Tibial nerve (tissue), 4 donors: ENCODE measurements around the gene HOPX. TPM values are rescaled to one million over a fixed set of nuclear protein-coding genes. Genes with fewer than 3 reads are reported as not detected.
A peak's percentile ranks its signal among the peaks of the same experiment; 100 is the strongest.

ENCODE experiments used
- DNase-seq, 2 donors: peaks; one replicate each; pipeline ENCODE4 v3.0.0-alpha.2; 2019; ENCODE audit warnings: low spot score in 2 of 2
- H3K27ac ChIP-seq, 4 donors: fragments of 200-600 bp; sonication (generic) in 3 of 4; one replicate each; pipeline ENCODE4 v1.5.1; 2017 to 2019; ENCODE audit warnings: mild to moderate bottlenecking in 1 of 4
- H3K27me3 ChIP-seq, 2 donors: fragments of 200-600 bp; sonication (generic) in 1 of 2; one replicate each; pipeline versions ENCODE4 v1.5.1 to v1.6.0; 2017 to 2019
- H3K36me3 ChIP-seq, 3 donors: fragments of 200-600 bp; sonication (generic); one replicate each; pipeline ENCODE4 v1.5.1; 2018 to 2019
- H3K4me1 ChIP-seq, 4 donors: fragments of 200-600 bp; sonication (generic) in 3 of 4; one replicate each; pipeline ENCODE4 v1.5.1; 2017 to 2019
- H3K4me3 ChIP-seq, 4 donors: fragments of 200-600 bp; sonication (generic) in 3 of 4; one replicate each; pipeline ENCODE4 v1.5.1; 2017 to 2019; ENCODE audit warnings: mild to moderate bottlenecking in 1 of 4, moderate library complexity in 1 of 4
- H3K9me3 ChIP-seq, 4 donors: fragments of 200-600 bp; sonication (generic) in 3 of 4; one replicate each; pipeline ENCODE4 v1.5.1; 2017 to 2019
- CTCF ChIP-seq, 5 experiments: fragments of 200-600 bp in 3 of 5; fragments of 450-650 bp in 2 of 5; sonication (generic) in 3 of 5; IDR thresholded peaks; one replicate each; pipeline ENCODE4 v1.5.1; 2016 to 2019; ENCODE audit warnings: antibody characterized with exemption in 5 of 5, mild to moderate bottlenecking in 3 of 5, moderate library complexity in 2 of 5
- EP300 ChIP-seq, 2 donors: sonication (generic); formaldehyde crosslinking; IDR thresholded peaks; one replicate each; pipeline ENCODE4 v1.6.1; 2017; ENCODE audit warnings: antibody characterized with exemption in 2 of 2, mild to moderate bottlenecking in 1 of 2
- POLR2A ChIP-seq, 2 donors: fragments of 450-650 bp; IDR thresholded peaks; one replicate each; pipeline ENCODE4 v1.6.1; 2017; ENCODE audit warnings: antibody characterized with exemption in 2 of 2, mild to moderate bottlenecking in 2 of 2, moderate library complexity in 2 of 2
- WGBS, 2 donors: methylation state at CpG; one replicate each; pipeline ENCODE4 v1.1.5; 2018; 5-methylcytosine and 5-hydroxymethylcytosine counted together
- total RNA-seq, 4 donors: library from RNA; depleted of rRNA; stranded (reverse); fragments of >200 nt; gene quantifications; one replicate each; pipeline ENCODE4 v1.1.0, GENCODE V29; 2016

Gene HOPX
- total RNA-seq, 4 donors from 2014 or later: 0.63 to 2.7 (median 1.9) TPM

- DNase-seq: no peak
- Histone ChIP-seq H3K27me3 (peaks cover 0 to 58% of the 10 kb centered on the region in 2 donors), H3K9me3 (no peaks in the 10 kb centered on the region), H3K4me3 (peak overlapping the region; percentile 17 to 53 (median 36)), H3K36me3 (no peaks in the 10 kb centered on the region), H3K27ac (no peak overlapping the region), H3K4me1 (peaks cover 0 to 27% (median 5%) of the 10 kb centered on the region in 4 donors)
- 2 to 12% methylated on average over 17 to 19 of the region's 19 CpGs for WGBS, 2 donors
- TF ChIP-seq EP300 (IDR thresholded peaks at IDR 0.05) (no peak), CTCF (IDR thresholded peaks at IDR 0.05) (no peak), POLR2A (IDR thresholded peaks at IDR 0.05) (no peak)
Observed at GRCh38 chr4:56656346-56656643, 24.8 kb downstream of the HOPX start.

GRCh38 chr4:56655627-56656345 is 25.3 kb downstream of the HOPX start:
- no peak for DNase-seq
- Histone ChIP-seq H3K4me1 (peaks cover 0 to 27% (median 5%) of the 10 kb centered on the region in 4 donors), H3K4me3 (peak overlapping the region; percentile 28 to 53 (median 40)), H3K36me3 (no peaks in the 10 kb centered on the region), H3K9me3 (no peaks in the 10 kb centered on the region), H3K27me3 (peaks cover 0 to 58% of the 10 kb centered on the region in 2 donors), H3K27ac (no peak overlapping the region)
- 2% methylated on average over 21 to 24 of the region's 79 CpGs for WGBS, 2 donors
- TF ChIP-seq POLR2A (IDR thresholded peaks at IDR 0.05): no peak
- peak in 1 of 5 experiments; percentile 3 for TF ChIP-seq CTCF (IDR thresholded peaks at IDR 0.05)
- no peak for TF ChIP-seq EP300 (IDR thresholded peaks at IDR 0.05)

GRCh38 chr4:56655209-56655626 is 25.9 kb downstream of the HOPX start:
- TF ChIP-seq CTCF (IDR thresholded peaks at IDR 0.05): no peak
- TF ChIP-seq EP300 (IDR thresholded peaks at IDR 0.05): no peak
- TF ChIP-seq POLR2A (IDR thresholded peaks at IDR 0.05): no peak
- H3K4me1 ChIP-seq: peaks cover 0 to 27% (median 5%) of the 10 kb centered on the region in 4 donors
- H3K27me3 ChIP-seq: peaks cover 0 to 58% of the 10 kb centered on the region in 2 donors
- H3K4me3 ChIP-seq: peak overlapping the region; percentile 28 to 53 (median 40)
- H3K9me3 ChIP-seq: no peaks in the 10 kb centered on the region
- H3K27ac ChIP-seq: no peak overlapping the region
- WGBS, 2 donors: 0 to 4% methylated on average over 26 to 27 of the region's 28 CpGs
- DNase-seq: no peak
- H3K36me3 ChIP-seq: no peaks in the 10 kb centered on the region

GRCh38 chr4:56654238-56654632 is 26.9 kb downstream of the HOPX start:
- no peak for TF ChIP-seq CTCF (IDR thresholded peaks at IDR 0.05)
- H3K9me3 ChIP-seq: no peaks in the 10 kb centered on the region
- H3K4me1 ChIP-seq: peaks cover 0 to 24% (median 5%) of the 10 kb centered on the region in 4 donors
- no peak overlapping the region for H3K4me3 ChIP-seq
- H3K36me3 ChIP-seq: no peaks in the 10 kb centered on the region
- peaks cover 0 to 52% of the 10 kb centered on the region in 2 donors for H3K27me3 ChIP-seq
- WGBS, 2 donors: 55 to 62% methylated on average over 4 of the region's 4 CpGs
- no peak for DNase-seq
- H3K27ac ChIP-seq: no peak overlapping the region

- no peak for DNase-seq
- 65 to 68% methylated on average over 1 of the region's 1 CpG for WGBS, 2 donors
- TF ChIP-seq CTCF (IDR thresholded peaks at IDR 0.05) (no peak), EP300 (IDR thresholded peaks at IDR 0.05) (no peak), POLR2A (IDR thresholded peaks at IDR 0.05) (no peak)
- Histone ChIP-seq H3K4me3 (no peak overlapping the region), H3K36me3 (no peaks in the 10 kb centered on the region), H3K27ac (peak overlapping the region in 1 of 4 donors; percentile 1), H3K9me3 (no peaks in the 10 kb centered on the region), H3K4me1 (peaks cover 0 to 24% (median 5%) of the 10 kb centered on the region in 4 donors), H3K27me3 (peaks cover 0 to 48% of the 10 kb centered on the region in 2 donors)
Observed at GRCh38 chr4:56653461-56654237, 27.4 kb downstream of the HOPX start.
